ENCODE results near the gene CALCB.

The CALCB gene

DNA sequence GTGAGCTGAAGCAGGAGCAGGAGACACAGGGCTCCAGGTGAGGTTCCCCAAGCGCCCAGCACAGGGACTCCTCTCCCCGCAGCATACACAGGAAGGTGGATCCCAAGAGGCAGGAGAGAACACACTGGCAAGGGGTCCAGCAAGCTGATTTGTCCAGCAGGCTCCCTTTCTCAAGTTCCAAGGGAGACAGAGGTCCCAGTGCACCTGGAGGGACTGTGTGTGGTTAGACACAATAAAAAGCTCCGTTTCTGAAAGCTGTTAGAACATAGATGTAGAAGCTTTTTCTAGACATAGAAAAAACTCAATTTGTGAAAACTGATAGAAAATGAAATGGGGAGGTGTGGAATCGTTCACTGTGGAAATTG lies 1.8 kb downstream of the CALCB start:
- TF ChIP-seq, protein P1, sequence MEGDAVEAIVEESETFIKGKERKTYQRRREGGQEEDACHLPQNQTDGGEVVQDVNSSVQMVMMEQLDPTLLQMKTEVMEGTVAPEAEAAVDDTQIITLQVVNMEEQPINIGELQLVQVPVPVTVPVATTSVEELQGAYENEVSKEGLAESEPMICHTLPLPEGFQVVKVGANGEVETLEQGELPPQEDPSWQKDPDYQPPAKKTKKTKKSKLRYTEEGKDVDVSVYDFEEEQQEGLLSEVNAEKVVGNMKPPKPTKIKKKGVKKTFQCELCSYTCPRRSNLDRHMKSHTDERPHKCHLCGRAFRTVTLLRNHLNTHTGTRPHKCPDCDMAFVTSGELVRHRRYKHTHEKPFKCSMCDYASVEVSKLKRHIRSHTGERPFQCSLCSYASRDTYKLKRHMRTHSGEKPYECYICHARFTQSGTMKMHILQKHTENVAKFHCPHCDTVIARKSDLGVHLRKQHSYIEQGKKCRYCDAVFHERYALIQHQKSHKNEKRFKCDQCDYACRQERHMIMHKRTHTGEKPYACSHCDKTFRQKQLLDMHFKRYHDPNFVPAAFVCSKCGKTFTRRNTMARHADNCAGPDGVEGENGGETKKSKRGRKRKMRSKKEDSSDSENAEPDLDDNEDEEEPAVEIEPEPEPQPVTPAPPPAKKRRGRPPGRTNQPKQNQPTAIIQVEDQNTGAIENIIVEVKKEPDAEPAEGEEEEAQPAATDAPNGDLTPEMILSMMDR (IDR thresholded peaks at IDR 0.05; ENCODE audit: borderline replicate concordance, insufficient read depth, low read depth, low read length) = no peak
- H3K4me3 ChIP-seq (ENCODE audit: low read depth, low read length) = no peak overlapping the region

DNA sequence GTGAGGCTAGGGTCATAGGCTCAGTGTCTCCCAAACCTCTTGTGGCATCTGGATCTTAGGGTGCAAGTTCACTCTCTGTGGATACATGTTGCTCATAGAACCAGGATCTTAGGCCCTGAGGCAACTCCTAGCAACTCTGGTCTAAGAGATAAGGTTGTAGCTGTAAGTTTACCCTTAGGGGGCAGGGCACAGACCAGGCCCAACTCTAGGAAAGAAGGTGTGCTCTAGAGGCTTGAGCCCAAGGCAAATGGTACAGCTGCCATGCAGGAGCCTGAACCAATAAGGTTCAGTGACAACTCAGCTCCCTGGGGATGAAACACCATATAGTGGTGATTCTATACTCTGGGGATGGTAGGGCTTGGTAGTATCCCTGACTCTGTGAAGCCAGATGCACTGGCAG lies 17.8 kb downstream of the CALCB start:
- H3K4me3 ChIP-seq (ENCODE audit: low read depth, low read length) = no peak overlapping the region
- TF ChIP-seq, protein P1 (IDR thresholded peaks at IDR 0.05; ENCODE audit: borderline replicate concordance, insufficient read depth, low read depth, low read length) = no peak

DNA sequence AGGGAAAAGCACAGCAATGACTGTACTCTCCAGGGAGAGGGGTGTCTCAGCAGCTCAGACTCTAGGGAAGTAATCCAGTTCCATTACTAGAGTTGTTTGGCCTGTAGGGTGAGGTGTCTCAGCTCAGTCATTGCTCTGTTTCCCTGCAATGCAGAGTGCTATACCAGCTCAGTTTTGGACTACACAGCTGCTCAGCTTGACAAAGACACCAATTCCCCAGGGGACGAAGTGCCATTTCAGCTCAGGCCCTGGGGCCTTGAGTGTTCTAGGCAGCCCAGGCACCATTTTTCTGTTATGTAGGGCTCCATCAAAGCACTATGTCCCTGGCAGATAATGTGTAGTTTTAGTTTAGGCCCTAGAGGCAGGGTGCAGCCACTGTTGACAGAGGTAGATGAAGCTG lies 18.2 kb downstream of the CALCB start:
- TF ChIP-seq, protein P1 (IDR thresholded peaks at IDR 0.05; ENCODE audit: borderline replicate concordance, insufficient read depth, low read depth, low read length) = no peak
- H3K4me3 ChIP-seq (ENCODE audit: low read depth, low read length) = no peak overlapping the region

DNA sequence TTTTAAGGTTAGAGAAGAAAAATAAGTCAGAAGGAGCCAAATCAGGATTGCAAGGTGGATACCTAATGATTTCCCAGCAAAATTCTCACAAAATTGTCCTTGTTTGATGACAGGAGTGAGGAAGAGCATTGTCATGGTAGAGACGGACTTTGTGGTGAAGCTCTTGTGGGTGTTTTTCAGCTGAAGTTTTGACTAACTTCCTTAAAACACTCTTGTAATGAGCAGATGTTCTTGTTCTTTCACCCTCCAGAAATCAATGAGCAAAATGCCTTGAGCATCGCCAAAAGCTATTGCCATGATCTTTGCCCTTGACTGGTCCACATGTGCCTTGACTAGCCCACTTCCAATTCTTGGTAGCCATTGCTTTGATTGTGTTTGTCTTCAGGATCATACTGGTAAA lies 20.0 kb downstream of the CALCB start:
- TF ChIP-seq, protein P1 (IDR thresholded peaks at IDR 0.05; ENCODE audit: borderline replicate concordance, insufficient read depth, low read depth, low read length) = no peak
- no peak overlapping the region for H3K4me3 ChIP-seq (ENCODE audit: low read depth, low read length)

DNA sequence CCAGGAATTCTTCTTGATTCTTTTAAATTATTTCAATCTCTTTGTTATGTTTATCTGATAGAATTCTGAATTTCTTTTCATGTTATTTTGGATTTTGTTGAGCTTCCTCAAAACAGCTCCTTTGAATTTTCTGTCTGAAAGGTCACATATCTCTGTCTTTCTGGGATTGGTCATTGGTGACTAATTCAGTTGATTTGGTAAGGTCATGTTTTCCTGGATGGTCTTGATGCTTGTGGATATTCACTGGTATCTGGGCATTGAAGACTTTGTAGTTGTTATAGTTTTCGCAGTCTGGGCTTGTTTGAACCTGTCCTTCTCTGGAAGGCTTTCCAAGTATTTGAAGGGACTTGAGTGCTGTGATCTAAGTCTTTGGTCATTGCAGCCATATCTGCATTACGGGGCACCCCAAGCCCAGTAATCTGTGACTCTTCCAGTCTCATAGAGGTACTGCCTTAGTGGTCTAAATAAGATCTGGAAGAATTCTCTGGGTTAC lies 22.4 kb downstream of the CALCB start:
- TF ChIP-seq, protein P1 (IDR thresholded peaks at IDR 0.05; ENCODE audit: borderline replicate concordance, insufficient read depth, low read depth, low read length) = no peak
- no peak overlapping the region for H3K4me3 ChIP-seq (ENCODE audit: low read depth, low read length)

DNA sequence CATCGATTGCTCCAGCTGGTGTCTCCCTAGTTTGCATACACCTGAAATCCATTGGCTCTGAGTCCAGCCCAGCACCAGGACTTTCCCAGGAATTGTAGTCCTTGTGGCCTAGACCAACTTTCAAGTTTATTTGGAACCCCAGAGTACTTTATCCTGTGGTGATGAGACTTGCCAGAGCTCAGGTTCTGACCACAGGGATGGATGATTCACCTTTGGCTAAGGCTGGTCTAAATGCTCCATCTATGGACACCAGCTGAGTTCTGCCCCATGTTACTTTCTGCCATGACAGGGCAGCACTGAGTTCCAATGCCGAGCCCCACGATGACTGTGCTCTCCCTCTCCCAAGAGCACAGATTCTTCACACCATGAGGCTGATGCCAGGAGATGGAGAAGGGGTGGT lies 24.0 kb downstream of the CALCB start:
- H3K4me3 ChIP-seq (ENCODE audit: low read depth, low read length) = no peak overlapping the region
- TF ChIP-seq, protein P1 (IDR thresholded peaks at IDR 0.05; ENCODE audit: borderline replicate concordance, insufficient read depth, low read depth, low read length) = no peak

DNA sequence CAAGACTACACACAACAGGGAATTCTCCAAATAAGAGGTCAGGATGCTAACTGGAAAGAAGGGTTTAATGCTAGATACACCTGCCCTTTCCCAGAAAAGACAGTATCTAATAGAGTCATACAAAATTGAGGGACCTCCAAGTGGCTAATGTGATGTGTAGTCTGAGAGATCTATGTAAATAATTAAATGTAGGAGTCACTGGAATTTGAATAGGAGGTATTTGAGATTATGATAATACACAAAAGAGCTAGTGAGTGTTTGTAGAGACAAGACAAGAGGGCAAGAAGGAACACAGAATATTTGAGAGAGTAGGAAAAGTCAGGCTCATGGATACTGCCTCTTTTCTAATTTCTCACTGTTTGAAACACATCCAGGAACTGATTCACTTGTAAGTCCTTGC lies 25.9 kb downstream of the CALCB start:
- H3K4me3 ChIP-seq (ENCODE audit: low read depth, low read length) = no peak overlapping the region
- TF ChIP-seq, protein P1 (IDR thresholded peaks at IDR 0.05; ENCODE audit: borderline replicate concordance, insufficient read depth, low read depth, low read length) = no peak

All from GM12875 (cell line).